SK-N-DZ (cell line): Measurements from ENCODE around the gene SLC9A3.

Source experiments
- DNase-seq: peaks from one replicate; pipeline ENCODE4 v3.0.0-alpha.2; 2015; ENCODE audit warnings: low spot score

The SLC9A3 gene

GRCh38 chr5:526456-527088 is 2.3 kb upstream of the SLC9A3 start:
- DNase-seq = no peak

- no peak for DNase-seq
Observed at GRCh38 chr5:525916-526315, 1.7 kb upstream of the SLC9A3 start.

- DNase-seq = no peak
Observed at GRCh38 chr5:524973-525761, 918 bp upstream of the SLC9A3 start.

GRCh38 chr5:523441-524222 is 617 bp downstream of the SLC9A3 start:
- DNase-seq = no peak

GRCh38 chr5:522899-523440 is 1.3 kb downstream of the SLC9A3 start:
- no peak for DNase-seq

GRCh38 chr5:522116-522515 is 2.1 kb downstream of the SLC9A3 start:
- no peak for DNase-seq

GRCh38 chr5:521680-522079 is 2.6 kb downstream of the SLC9A3 start:
- no peak for DNase-seq

- no peak for DNase-seq
Observed at GRCh38 chr5:520850-521226, 3.4 kb downstream of the SLC9A3 start.

- no peak for DNase-seq
Observed at GRCh38 chr5:520196-520849, 3.9 kb downstream of the SLC9A3 start.

- DNase-seq = no peak
Observed at GRCh38 chr5:518721-519120, 5.5 kb downstream of the SLC9A3 start.

- DNase-seq = no peak
Observed at GRCh38 chr5:517535-518100, 6.6 kb downstream of the SLC9A3 start.

GRCh38 chr5:516980-517379 is 7.3 kb downstream of the SLC9A3 start:
- DNase-seq = no peak

GRCh38 chr5:516338-516925 is 7.8 kb downstream of the SLC9A3 start:
- DNase-seq = no peak

GRCh38 chr5:515273-515836 is 8.9 kb downstream of the SLC9A3 start:
- DNase-seq = no peak

GRCh38 chr5:514673-515072 is 9.6 kb downstream of the SLC9A3 start:
- no peak for DNase-seq

GRCh38 chr5:514101-514485 is 10.2 kb downstream of the SLC9A3 start:
- no peak for DNase-seq

GRCh38 chr5:513216-514100 is 10.8 kb downstream of the SLC9A3 start:
- DNase-seq = no peak

GRCh38 chr5:511476-511875 is 12.8 kb downstream of the SLC9A3 start:
- no peak for DNase-seq

- no peak for DNase-seq
Observed at GRCh38 chr5:510521-510920, 13.7 kb downstream of the SLC9A3 start.
